ENCODE measurements around the gene TRPM5. TPM values are rescaled to one million over a fixed set of nuclear protein-coding genes. Genes with fewer than 3 reads are reported as not detected.

Gene TRPM5
- total RNA-seq, 4 donors from 2014 or later, result 1.4 to 7.5 (median 4.3) TPM

GRCh38 chr11:2475136-2475918, 31.0 kb upstream of the TRPM5 start:
- Histone ChIP-seq H3K4me1 (peaks cover 0 to 4% (median 1%) of the 10 kb centered on the region in 4 donors), H3K9me3 (no peaks in the 10 kb centered on the region), H3K36me3 (no peaks in the 10 kb centered on the region), H3K27ac (no peak overlapping the region), H3K4me3 (no peak overlapping the region), H3K27me3 (no peaks in the 10 kb centered on the region)
- WGBS, 2 donors (ENCODE audit: low coverage in 1 of 2), result 69 to 81% methylated on average over 9 to 17 of the region's 17 CpGs
- no peak for DNase-seq
- intact Hi-C loops (cut with DNase I; ENCODE audit: low total_unique reads) (no loop called here), in situ Hi-C loops (cut with MboI; ENCODE audit: low pct_ligation_motif_present in 1 of 4, low pct_unique_long_range_greater_than_20kb in 1 of 4, low sequenced_read_pairs in 3 of 4) (no loop called here)
- TF ChIP-seq POLR2A (IDR thresholded peaks at IDR 0.05), result no peak
- TF ChIP-seq CTCF (IDR thresholded peaks at IDR 0.05), result no peak
- TF ChIP-seq EP300 (IDR thresholded peaks at IDR 0.05; ENCODE audit: low read depth), result no peak
- TF ChIP-seq POLR2AphosphoS5 (IDR thresholded peaks at IDR 0.05), result no peak

- H3K9me3 ChIP-seq, result no peaks in the 10 kb centered on the region
- TF ChIP-seq POLR2AphosphoS5 (IDR thresholded peaks at IDR 0.05) (no peak), POLR2A (IDR thresholded peaks at IDR 0.05) (no peak), CTCF (IDR thresholded peaks at IDR 0.05) (no peak), EP300 (IDR thresholded peaks at IDR 0.05; ENCODE audit: low read depth) (no peak)
- WGBS, 2 donors (ENCODE audit: low coverage in 1 of 2), result 65 to 73% methylated on average over 4 to 18 of the region's 19 CpGs
- H3K4me3 ChIP-seq, result no peak overlapping the region
- intact Hi-C loops (cut with DNase I; ENCODE audit: low total_unique reads) (no loop called here), in situ Hi-C loops (cut with MboI; ENCODE audit: low pct_ligation_motif_present in 1 of 4, low pct_unique_long_range_greater_than_20kb in 1 of 4, low sequenced_read_pairs in 3 of 4) (no loop called here)
- H3K4me1 ChIP-seq, result peaks cover 0 to 4% (median 1%) of the 10 kb centered on the region in 4 donors
- no peaks in the 10 kb centered on the region for H3K36me3 ChIP-seq
- peak overlapping the region in 1 of 4 donors; percentile 12 for H3K27ac ChIP-seq
- H3K27me3 ChIP-seq, result no peaks in the 10 kb centered on the region
- DNase-seq, result peak; percentile 75
Measured at GRCh38 chr11:2474059-2474901, 30.0 kb upstream of the TRPM5 start.

GRCh38 chr11:2473361-2474058, 29.2 kb upstream of the TRPM5 start:
- H3K27me3 ChIP-seq, result no peaks in the 10 kb centered on the region
- peak overlapping the region in 1 of 4 donors; percentile 12 for H3K27ac ChIP-seq
- in situ Hi-C loops (cut with MboI; ENCODE audit: low pct_ligation_motif_present in 1 of 4, low pct_unique_long_range_greater_than_20kb in 1 of 4, low sequenced_read_pairs in 3 of 4), result no loop called here
- WGBS, 2 donors (ENCODE audit: low coverage in 1 of 2), result 90% methylated on average over 24 of the region's 27 CpGs; no CpG with 5 or more reads in 1 of the 2 donors
- no peak for DNase-seq
- peaks cover 0 to 4% (median 1%) of the 10 kb centered on the region in 4 donors for H3K4me1 ChIP-seq
- H3K9me3 ChIP-seq, result no peaks in the 10 kb centered on the region
- H3K4me3 ChIP-seq, result no peak overlapping the region
- no peak for TF ChIP-seq POLR2AphosphoS5 (IDR thresholded peaks at IDR 0.05)
- no peak for TF ChIP-seq EP300 (IDR thresholded peaks at IDR 0.05; ENCODE audit: low read depth)
- H3K36me3 ChIP-seq, result no peaks in the 10 kb centered on the region
- intact Hi-C loops (cut with DNase I; ENCODE audit: low total_unique reads), result no loop called here

- Histone ChIP-seq H3K27me3 (no peaks in the 10 kb centered on the region), H3K27ac (no peak overlapping the region), H3K9me3 (no peaks in the 10 kb centered on the region), H3K4me3 (no peak overlapping the region), H3K36me3 (no peaks in the 10 kb centered on the region), H3K4me1 (peaks cover 0 to 4% (median 1%) of the 10 kb centered on the region in 4 donors)
- TF ChIP-seq EP300 (IDR thresholded peaks at IDR 0.05; ENCODE audit: low read depth), result no peak
- no peak for TF ChIP-seq POLR2AphosphoS5 (IDR thresholded peaks at IDR 0.05)
- TF ChIP-seq POLR2A (IDR thresholded peaks at IDR 0.05), result no peak
- TF ChIP-seq CTCF (IDR thresholded peaks at IDR 0.05), result no peak
- DNase-seq, result no peak
- intact Hi-C loops (cut with DNase I; ENCODE audit: low total_unique reads) (no loop called here), in situ Hi-C loops (cut with MboI; ENCODE audit: low pct_ligation_motif_present in 1 of 4, low pct_unique_long_range_greater_than_20kb in 1 of 4, low sequenced_read_pairs in 3 of 4) (no loop called here)
- 0 to 78% methylated on average over 1 to 7 of the region's 8 CpGs for WGBS, 2 donors (ENCODE audit: low coverage in 1 of 2)
Measured at GRCh38 chr11:2472428-2473186, 28.3 kb upstream of the TRPM5 start.

Data from transverse colon (tissue), 4 donors.